ENCODE measurements around the gene SPOCK1. TPM values are rescaled to one million over a fixed set of nuclear protein-coding genes. Genes with fewer than 3 reads are reported as not detected.

The SPOCK1 gene
- total and polyA plus RNA-seq, 2 of the 4 experiments (the other 2 are of a cell fraction) = 5.0 to 20.3 TPM

GRCh38 chr5:137134920-137135532 is 364.1 kb downstream of the SPOCK1 start:
- 0 out of 2 replicates have a peak, but pooled peaks cover 2% of the 10 kb centered on the region for H3K9me1 ChIP-seq (ENCODE audit: insufficient read depth, low read length)
- H2BK20ac ChIP-seq (ENCODE audit: low read depth, low read length) = no peak overlapping the region
- no peaks in the 10 kb centered on the region for H4K20me1 ChIP-seq (ENCODE audit: insufficient read depth, low read length)
- no peak overlapping the region for H3K23ac ChIP-seq (ENCODE audit: low read depth, low read length)
- H3K4ac ChIP-seq (ENCODE audit: low read depth, low read length) = no peak overlapping the region
- H3K18ac ChIP-seq (ENCODE audit: low read depth, low read length) = no peak overlapping the region
- H4K5ac ChIP-seq (ENCODE audit: low read depth, low read length) = no peak overlapping the region
- no peak overlapping the region for H3K14ac ChIP-seq (replicated peaks; ENCODE audit: low read depth, low read length)
- no peak for TF ChIP-seq CEBPB (IDR thresholded peaks at IDR 0.05; ENCODE audit: low read depth, low read length)
- TF ChIP-seq CTCF (conservative IDR thresholded peaks at IDR 0.05; ENCODE audit: low read depth, low read length) = no peak
- intact Hi-C loops (cut with micrococcal nuclease) (no loop called here), dilution Hi-C loops (cut with HindIII; ENCODE audit: low sequenced_read_pairs, unreplicated experiment) (no loop called here), in situ Hi-C loops (cut with MboI; ENCODE audit: low sequenced_read_pairs) (no loop called here)
- no peak overlapping the region for H2BK15ac ChIP-seq (ENCODE audit: low read depth, low read length)
- POLR2A ChIA-PET (ENCODE audit: unreplicated experiment) = no interaction called here
- H3K36me3 ChIP-seq (ENCODE audit: control insufficient read depth, insufficient read depth, low read length) = no peaks in the 10 kb centered on the region
- no peak overlapping the region for H2AFZ ChIP-seq (replicated peaks; ENCODE audit: low read length, poor library complexity)
- H2BK5ac ChIP-seq (ENCODE audit: low read depth, low read length, poor library complexity, severe bottlenecking) = no peak overlapping the region
- H3K4me1 ChIP-seq (ENCODE audit: control insufficient read depth, insufficient read depth, low read length) = no peaks in the 10 kb centered on the region
- no peak overlapping the region for H3K56ac ChIP-seq (ENCODE audit: extremely low read depth, insufficient read depth, low read length)
- H2AK5ac ChIP-seq (ENCODE audit: low read depth, low read length) = no peak overlapping the region
- H2BK120ac ChIP-seq (ENCODE audit: low read depth, low read length) = no peak overlapping the region
- no peak overlapping the region for H3K27ac ChIP-seq (ENCODE audit: insufficient read depth, low read length)
- H3K9ac ChIP-seq (ENCODE audit: low read depth, low read length) = no peak overlapping the region
- no peaks in the 10 kb centered on the region for H3K79me1 ChIP-seq (ENCODE audit: low read depth in 1 of 2, low read length in 2 of 2)
- H4K8ac ChIP-seq (ENCODE audit: low read depth in 2 of 2, low read length in 2 of 2) = no peak overlapping the region
- peaks cover 2% of the 10 kb centered on the region; the same call in 1 of the 2 replicates for H3K27me3 ChIP-seq (ENCODE audit: control insufficient read depth, insufficient read depth, low read length)
- H4K91ac ChIP-seq (ENCODE audit: insufficient read depth, low read depth, low read length) = no peak overlapping the region
- no CpG with 5 or more reads among the region's 7 CpGs for WGBS, 2 experiments (ENCODE audit: extremely low coverage in 2 of 2, insufficient read length in 1 of 2)
- H3K4me3 ChIP-seq (ENCODE audit: insufficient read depth, low read depth, low read length) = no peak overlapping the region
- ATAC-seq (ENCODE audit: low read depth) (no peak), DNase-seq (no peak)
- H3K9me3 ChIP-seq (ENCODE audit: control insufficient read depth, insufficient read depth, low read length) = no peaks in the 10 kb centered on the region
- no peak overlapping the region for H2AK9ac ChIP-seq (replicated peaks; ENCODE audit: low read depth, low read length, poor library complexity)
- H3K4me2 ChIP-seq (ENCODE audit: low read depth, low read length) = no peak overlapping the region
- no TSS peak for BruUV-seq (replicated peaks)
- CTCF ChIA-PET = interaction anchor here (0.7 kb wide), 1 partner anchor 426 kb away, joined by 3 read pairs; no protein-coding TSS in a partner anchor

Data from IMR-90 (cell line).